ENCODE data around the gene KLRG1.

DNA sequence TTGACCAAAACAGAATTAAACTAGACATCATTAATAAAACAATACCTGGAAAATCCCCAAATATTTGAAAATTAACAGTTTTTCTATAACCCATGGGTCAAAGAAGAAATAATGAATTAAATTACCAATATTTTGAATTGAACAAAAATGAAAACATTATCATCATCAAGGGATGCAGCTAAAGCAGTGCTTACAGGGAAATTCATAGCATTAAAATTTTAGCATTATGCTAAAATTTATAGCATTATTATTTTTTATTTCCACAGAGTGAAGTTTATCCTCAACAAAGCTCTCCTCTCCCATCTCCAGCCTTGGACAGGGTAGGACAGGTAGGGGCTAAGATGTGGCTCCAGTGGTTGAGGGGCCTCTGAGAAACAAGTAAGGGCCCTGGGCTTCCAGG lies 20.6 kb upstream of the KLRG1 start:
- TF ChIP-seq, protein P1, sequence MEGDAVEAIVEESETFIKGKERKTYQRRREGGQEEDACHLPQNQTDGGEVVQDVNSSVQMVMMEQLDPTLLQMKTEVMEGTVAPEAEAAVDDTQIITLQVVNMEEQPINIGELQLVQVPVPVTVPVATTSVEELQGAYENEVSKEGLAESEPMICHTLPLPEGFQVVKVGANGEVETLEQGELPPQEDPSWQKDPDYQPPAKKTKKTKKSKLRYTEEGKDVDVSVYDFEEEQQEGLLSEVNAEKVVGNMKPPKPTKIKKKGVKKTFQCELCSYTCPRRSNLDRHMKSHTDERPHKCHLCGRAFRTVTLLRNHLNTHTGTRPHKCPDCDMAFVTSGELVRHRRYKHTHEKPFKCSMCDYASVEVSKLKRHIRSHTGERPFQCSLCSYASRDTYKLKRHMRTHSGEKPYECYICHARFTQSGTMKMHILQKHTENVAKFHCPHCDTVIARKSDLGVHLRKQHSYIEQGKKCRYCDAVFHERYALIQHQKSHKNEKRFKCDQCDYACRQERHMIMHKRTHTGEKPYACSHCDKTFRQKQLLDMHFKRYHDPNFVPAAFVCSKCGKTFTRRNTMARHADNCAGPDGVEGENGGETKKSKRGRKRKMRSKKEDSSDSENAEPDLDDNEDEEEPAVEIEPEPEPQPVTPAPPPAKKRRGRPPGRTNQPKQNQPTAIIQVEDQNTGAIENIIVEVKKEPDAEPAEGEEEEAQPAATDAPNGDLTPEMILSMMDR (IDR thresholded peaks at IDR 0.05) = no peak
- TF ChIP-seq EZH2 (IDR thresholded peaks at IDR 0.05; ENCODE audit: borderline replicate concordance, insufficient read depth, low read depth, low read length, poor library complexity, severe bottlenecking) = no peak
